NOMO-1 (cell line): ENCODE results near the gene MYF6.

Experiments used
- DNase-seq, 2 experiments: peaks; one replicate each; lab custom pipeline; 2025; ENCODE audit not compliant: unreplicated experiment in 2 of 2; lab: John Stamatoyannopoulos, UW

The MYF6 gene

GRCh38 chr12:80702889-80703805, 4.3 kb upstream of the MYF6 start:
- DNase-seq: peak in 1 of 2 experiments; percentile 29

GRCh38 chr12:80704420-80704819, 3.0 kb upstream of the MYF6 start:
- no peak for DNase-seq

DNA sequence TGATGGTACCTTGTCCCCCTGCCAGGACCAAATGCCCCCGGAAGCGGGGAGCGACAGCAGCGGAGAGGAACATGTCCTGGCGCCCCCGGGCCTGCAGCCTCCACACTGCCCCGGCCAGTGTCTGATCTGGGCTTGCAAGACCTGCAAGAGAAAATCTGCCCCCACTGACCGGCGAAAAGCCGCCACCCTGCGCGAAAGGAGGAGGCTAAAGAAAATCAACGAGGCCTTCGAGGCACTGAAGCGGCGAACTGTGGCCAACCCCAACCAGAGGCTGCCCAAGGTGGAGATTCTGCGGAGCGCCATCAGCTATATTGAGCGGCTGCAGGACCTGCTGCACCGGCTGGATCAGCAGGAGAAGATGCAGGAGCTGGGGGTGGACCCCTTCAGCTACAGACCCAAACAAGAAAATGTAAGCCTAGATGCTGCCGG, 410 bp downstream of the MYF6 start:
- no peak for DNase-seq

- no peak for DNase-seq
Observed at GRCh38 chr12:80708259-80708974, 983 bp downstream of the MYF6 start.

DNA sequence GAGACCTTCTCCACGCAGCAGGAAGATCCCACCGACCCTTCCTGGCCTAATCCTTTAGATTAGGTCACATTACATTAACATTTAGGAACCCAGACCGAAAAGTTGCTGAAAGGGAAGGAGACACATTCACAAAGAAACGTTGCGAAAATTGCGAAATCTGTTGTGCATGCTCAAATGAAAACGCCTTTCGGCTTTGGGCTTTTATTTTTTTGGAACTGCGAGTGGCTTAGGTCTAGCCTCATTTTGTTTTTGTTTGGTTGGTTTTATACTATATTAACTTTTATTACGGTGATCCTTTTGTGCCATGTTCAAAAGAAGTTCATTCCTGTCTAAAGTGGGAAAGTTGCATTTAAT, 1.5 kb downstream of the MYF6 start:
- peak; percentile 25 to 32 for DNase-seq

GRCh38 chr12:80709811-80710726, 2.6 kb downstream of the MYF6 start:
- DNase-seq: no peak

- DNase-seq: no peak
Observed at GRCh38 chr12:80710727-80711449, 3.5 kb downstream of the MYF6 start.

- no peak for DNase-seq
Observed at GRCh38 chr12:80711866-80712265, 4.4 kb downstream of the MYF6 start.

DNA sequence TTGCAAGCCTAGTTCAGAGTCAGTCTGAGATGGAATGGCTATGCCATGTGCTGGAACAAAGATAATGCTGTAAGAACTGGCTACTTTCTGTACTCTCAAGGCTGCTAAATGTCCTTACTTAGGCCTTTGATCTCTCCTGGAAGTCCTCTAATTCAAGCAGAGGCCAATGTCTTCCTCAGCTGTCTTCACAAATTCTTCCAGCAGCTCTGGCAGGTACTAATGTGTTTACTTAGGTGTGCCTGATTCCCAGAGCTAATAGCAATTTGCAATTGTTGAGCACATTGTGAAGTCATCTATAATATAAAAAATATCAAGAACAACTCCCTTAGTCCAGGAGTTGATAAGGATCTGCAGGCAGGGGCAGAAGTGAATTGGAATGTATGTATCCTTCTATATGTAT, 5.4 kb downstream of the MYF6 start:
- no peak for DNase-seq

DNA sequence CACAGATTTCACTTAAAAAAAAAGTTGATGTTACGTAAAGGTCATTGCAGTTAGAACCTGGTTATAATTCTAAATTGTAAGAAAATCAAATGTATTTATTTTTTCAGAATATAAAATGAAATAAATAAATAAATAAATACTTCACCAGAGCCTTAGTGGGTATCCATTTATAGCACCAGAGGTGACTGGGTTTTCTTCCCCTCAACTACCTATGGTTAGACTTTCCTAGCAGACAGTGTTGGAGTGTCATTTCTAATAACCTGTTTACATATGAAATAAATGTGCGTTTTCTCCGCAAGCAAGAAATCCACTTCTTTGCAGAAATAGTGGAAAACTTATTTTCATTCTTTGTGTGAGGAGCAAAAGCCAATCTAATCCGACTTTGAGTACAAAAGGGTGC, 6.0 kb downstream of the MYF6 start:
- DNase-seq: no peak

DNA sequence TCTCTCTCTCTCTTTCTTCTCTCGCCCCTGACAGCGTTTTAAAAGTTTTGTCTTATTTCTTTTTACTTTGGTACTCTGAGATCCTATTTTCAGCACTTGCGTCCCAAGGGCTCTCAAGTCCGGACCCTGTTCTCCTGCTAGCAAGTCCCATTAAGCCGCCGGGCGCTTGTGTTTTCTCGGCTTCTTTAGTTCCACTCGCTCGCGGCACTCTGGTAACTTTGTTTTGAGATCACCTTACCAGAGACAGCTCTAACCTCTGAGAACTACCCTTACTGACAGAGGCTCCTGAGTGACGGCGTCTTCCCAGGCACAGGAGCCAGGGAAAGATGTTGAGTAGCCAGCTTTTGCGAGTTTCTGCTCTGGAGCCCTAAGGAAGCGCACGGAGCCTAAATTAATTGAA, 6.6 kb downstream of the MYF6 start:
- no peak for DNase-seq

DNA sequence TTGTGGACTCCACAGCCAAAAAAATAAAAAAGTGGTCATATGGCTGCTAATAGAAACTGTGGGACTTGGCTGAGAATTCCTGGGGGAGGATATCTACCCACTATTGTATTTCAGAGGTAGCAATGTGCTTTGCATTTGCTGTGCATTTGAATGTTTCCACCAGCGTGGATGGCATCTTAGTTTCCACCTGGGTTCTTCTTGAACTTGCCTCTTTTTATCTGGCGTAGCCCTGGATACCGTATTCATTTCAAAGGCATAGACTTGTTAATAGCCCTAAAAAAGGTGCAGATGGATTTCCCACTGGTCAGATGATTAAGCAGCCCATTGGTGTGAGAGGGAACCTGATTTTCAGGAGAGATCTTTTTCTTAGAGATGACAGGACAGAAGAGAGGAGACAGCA, 7.4 kb downstream of the MYF6 start:
- no peak for DNase-seq

GRCh38 chr12:80715713-80716249, 8.3 kb downstream of the MYF6 start:
- DNase-seq: no peak

- no peak for DNase-seq
Observed at GRCh38 chr12:80716696-80717469, 9.4 kb downstream of the MYF6 start, which contains the start of gene MYF5. Gene MYF5 (plus strand): TSS chr12:80716912. CDS start chr12:80717064, 152 bp downstream.

- no peak for DNase-seq
Observed at GRCh38 chr12:80717856-80718255, 10.4 kb downstream of the MYF6 start.

GRCh38 chr12:80720516-80720915, 13.1 kb downstream of the MYF6 start:
- no peak for DNase-seq

DNA sequence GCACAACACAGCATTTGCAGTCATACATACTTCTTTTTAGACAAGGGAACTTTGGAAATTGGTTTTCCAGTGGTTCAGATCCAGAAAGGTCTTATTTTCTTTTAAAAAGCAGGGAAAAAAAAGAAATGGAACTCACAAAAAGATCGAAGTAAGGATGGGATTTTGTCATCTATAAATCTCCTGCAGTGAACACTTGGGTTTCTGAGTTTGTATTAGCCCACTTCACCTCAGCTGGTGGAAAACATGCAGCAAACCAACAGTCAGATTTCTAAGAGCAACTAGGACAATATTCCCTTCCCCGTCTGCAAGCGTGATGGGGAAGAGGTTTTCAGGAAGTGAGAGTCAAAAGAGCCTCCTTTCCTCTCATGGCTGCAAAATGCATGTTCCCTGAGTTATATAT, 13.9 kb downstream of the MYF6 start:
- DNase-seq: peak; percentile 15 to 61

DNA sequence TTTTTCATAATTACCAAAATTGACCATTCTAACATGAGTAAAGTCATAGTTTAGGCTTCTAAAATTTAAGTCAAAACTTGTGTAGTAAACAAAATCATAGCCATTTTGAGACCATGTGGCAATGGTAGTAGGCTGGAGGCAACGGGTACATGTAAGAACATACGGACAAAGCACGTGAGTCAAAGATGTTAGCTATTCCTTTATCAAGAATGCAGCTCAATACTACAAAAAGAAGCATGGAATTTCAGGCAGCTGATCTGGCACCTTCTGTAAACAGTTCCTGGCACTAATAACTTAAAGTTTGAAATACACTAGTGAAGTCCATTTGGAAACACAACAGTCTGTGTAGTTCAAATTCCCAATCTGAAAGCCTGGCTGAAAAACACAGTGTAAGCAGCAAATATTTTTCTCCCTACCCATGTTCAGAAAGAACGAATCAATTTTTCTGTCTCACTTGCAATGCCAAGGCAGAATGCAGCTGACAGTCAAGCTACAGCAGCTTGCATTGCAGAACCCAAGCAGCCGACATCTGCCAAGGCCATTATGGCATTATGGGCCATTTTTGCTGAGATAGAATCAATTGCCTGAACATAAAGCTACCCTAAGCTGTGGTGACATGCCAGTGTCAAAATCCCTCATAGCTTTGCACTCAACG, 38.5 kb downstream of the MYF6 start:
- DNase-seq: no peak

GRCh38 chr12:80747800-80748199, 40.4 kb downstream of the MYF6 start:
- no peak for DNase-seq
